Large intestine (tissue), 3 donors: ENCODE results near the gene TGIF2. TPM values are rescaled to one million over a fixed set of nuclear protein-coding genes. Genes with fewer than 3 reads are reported as not detected.

Experiments used
- DNase-seq, 2 donors: peaks; one replicate each; pipeline versions ENCODE4 v3.0.0 to v3.0.0-alpha.2; 2013
- H3K27ac ChIP-seq: one replicate; pipeline ENCODE4 v1.5.1; 2013; ENCODE audit warnings: low read length
- H3K27me3 ChIP-seq: 2 replicates; pipeline ENCODE4 v1.6.1; 2013; ENCODE audit warnings: low read length; ENCODE audit not compliant: control insufficient read depth, insufficient read depth
- H3K36me3 ChIP-seq: 2 replicates; pipeline ENCODE4 v1.6.1; 2013; ENCODE audit warnings: low read length; ENCODE audit not compliant: control insufficient read depth, insufficient read depth
- H3K4me1 ChIP-seq: one replicate; pipeline ENCODE4 v1.6.1; 2013; ENCODE audit warnings: low read length; ENCODE audit not compliant: control insufficient read depth, insufficient read depth
- H3K4me3 ChIP-seq: one replicate; pipeline ENCODE4 v1.5.1; 2013; ENCODE audit warnings: low read length
- H3K9me3 ChIP-seq: one replicate; pipeline ENCODE4 v1.6.1; 2013; ENCODE audit warnings: mild to moderate bottlenecking, low read depth, low read length, moderate library complexity; ENCODE audit not compliant: control insufficient read depth
- WGBS: methylation state at CpG from one replicate; pipeline ENCODE4 v1.1.5; 2013; ENCODE audit warnings: low lambda C conversion rate; ENCODE audit not compliant: insufficient coverage; 5-methylcytosine and 5-hydroxymethylcytosine counted together
- polyA plus RNA-seq: library from polyadenylated mRNA; unstranded; fragments of 120-200 nt; gene quantifications from one replicate; pipeline ENCODE4 v1.2.1, GENCODE V29; 2013

The TGIF2 gene
- polyA plus RNA-seq, 1 donor: 42.0 TPM

DNA sequence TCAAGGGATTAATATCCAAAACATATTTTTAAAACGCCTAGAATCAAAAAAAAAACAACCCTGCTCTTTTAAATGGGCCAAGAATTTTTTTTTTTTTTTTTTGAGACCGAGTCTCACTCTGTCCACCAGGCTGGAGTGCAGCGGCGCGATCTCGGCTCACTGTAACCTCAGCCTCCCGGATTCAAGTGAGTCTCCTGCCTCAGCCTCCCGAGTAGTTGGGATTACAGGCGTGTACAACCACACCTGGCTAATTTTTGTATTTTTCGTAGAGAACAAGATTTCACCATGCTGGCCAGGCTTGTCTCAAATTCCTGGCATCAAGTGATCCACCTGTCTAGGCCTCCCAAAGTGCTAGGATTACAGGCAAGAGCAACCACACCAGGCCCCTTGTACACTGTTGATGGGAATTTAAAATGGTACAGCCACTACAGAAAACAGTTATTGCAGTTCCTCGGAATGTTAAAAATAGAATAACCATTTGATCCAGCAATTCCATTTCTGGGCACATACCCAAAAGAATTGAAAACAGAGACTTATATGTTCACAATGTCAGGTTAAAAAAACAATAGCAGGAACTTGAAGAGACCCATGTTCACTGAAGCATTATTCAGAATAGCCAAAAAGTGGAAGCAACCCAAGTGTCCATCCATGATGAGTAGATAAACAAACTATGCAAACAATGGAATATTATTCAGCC, 35.2 kb upstream of the TGIF2 start:
- Histone ChIP-seq H3K4me1 (peaks cover 7% of the 10 kb centered on the region), H3K27ac (no peak overlapping the region), H3K4me3 (no peak overlapping the region), H3K9me3 (peaks cover 4% of the 10 kb centered on the region), H3K36me3 (no peaks in the 10 kb centered on the region), H3K27me3 (no peaks in the 10 kb centered on the region)
- no peak for DNase-seq
- WGBS: 94% methylated on average over 2 of the region's 11 CpGs

- peaks cover 4% of the 10 kb centered on the region for H3K9me3 ChIP-seq
- DNase-seq: peak in 1 of 2 donors; percentile 32
- WGBS: 92% methylated on average over 2 of the region's 41 CpGs
- H3K4me3 ChIP-seq: peak overlapping the region; percentile 98
- H3K27ac ChIP-seq: peak overlapping the region; percentile 35
- peaks cover 22% of the 10 kb centered on the region for H3K4me1 ChIP-seq
- H3K36me3 ChIP-seq: peaks cover 7% of the 10 kb centered on the region
- no peaks in the 10 kb centered on the region for H3K27me3 ChIP-seq
These were observed 32.7 kb upstream of the TGIF2 start for GRCh38 chr20:36540551-36541211.

- H3K4me1 ChIP-seq: peaks cover 22% of the 10 kb centered on the region
- no CpG with 5 or more reads among the region's 41 CpGs for WGBS
These were observed 32.1 kb upstream of the TGIF2 start, which contains the start of gene MYL9 for GRCh38 chr20:36541227-36541767. Gene MYL9 (plus strand): TSS chr20:36541519. CDS start chr20:36544885, 3,366 bp downstream.

GRCh38 chr20:36541768-36542488, 31.5 kb upstream of the TGIF2 start:
- Histone ChIP-seq H3K4me3 (peak overlapping the region; percentile 98), H3K36me3 (peaks cover 17% of the 10 kb centered on the region), H3K27ac (peak overlapping the region; percentile 95), H3K4me1 (peaks cover 22% of the 10 kb centered on the region), H3K27me3 (no peaks in the 10 kb centered on the region), H3K9me3 (peaks cover 4% of the 10 kb centered on the region)
- peak; percentile 42 to 65 for DNase-seq
- WGBS: no CpG with 5 or more reads among the region's 14 CpGs

More at GRCh38 chr20:36541227-36541767, 32.1 kb upstream of the TGIF2 start, which contains the start of gene MYL9:
- Histone ChIP-seq H3K36me3 (peaks cover 13% of the 10 kb centered on the region), H3K4me3 (peak within 1 kb of the TSS; percentile 98), H3K27ac (peak within 1 kb of the TSS; percentile 95), H3K27me3 (no peaks in the 10 kb centered on the region), H3K9me3 (peaks cover 4% of the 10 kb centered on the region)
- DNase-seq: peak; percentile 68 to 82

- Histone ChIP-seq H3K4me3 (peak overlapping the region; percentile 98), H3K9me3 (peaks cover 4% of the 10 kb centered on the region), H3K27ac (peak overlapping the region; percentile 95), H3K4me1 (peaks cover 22% of the 10 kb centered on the region), H3K27me3 (no peaks in the 10 kb centered on the region), H3K36me3 (peaks cover 23% of the 10 kb centered on the region)
- no CpG with 5 or more reads among the region's 10 CpGs for WGBS
- no peak for DNase-seq
These were observed 30.7 kb upstream of the TGIF2 start for GRCh38 chr20:36542516-36543183.

DNA sequence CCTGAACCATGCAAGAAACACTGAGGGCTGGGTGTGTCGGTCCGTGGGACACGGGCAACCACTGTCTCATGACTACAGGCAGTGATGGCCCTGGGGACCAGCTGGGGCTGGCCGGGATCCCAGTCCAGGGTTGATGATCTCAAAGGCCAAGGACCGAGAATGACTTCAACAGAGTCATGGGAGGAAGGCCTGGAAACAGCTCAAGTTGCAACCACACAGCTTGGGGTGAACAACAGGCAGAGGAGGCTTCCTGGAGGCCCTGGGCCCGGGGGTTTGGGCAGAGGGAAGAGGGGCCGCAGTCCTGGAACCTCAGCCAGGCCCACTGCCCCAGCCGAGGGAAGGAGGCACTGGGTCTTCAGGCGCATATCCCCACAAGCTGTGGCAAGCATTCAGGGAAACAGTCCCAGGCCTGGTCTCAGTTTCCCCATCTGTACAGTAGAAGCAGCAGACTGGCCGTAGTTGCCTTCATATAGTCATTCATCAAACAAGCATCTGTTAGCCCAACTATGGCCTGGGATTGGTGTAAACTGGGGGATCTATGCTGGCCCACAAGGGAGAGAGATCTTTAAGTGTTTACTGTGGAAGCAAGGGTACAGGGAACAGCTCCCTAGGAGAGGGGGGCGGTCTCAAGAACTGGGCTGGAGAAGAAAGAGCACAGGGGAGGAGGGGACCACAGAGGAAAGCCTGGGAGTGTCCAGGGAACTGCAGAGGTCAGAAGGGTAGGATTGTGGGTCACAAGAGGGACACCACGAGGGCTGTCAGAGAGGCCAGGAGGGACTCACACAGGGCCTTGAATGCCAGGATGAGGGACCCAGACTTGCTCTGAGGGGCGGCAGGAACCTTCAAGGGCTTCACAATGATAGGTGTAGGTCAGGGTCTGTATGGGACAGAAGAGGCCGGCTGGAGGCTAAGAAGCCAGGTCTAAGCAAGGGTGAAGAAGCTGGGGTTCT, 29.9 kb upstream of the TGIF2 start:
- Histone ChIP-seq H3K27me3 (no peaks in the 10 kb centered on the region), H3K36me3 (peaks cover 31% of the 10 kb centered on the region), H3K4me3 (peak overlapping the region; percentile 98), H3K27ac (peak overlapping the region; percentile 95), H3K4me1 (peaks cover 22% of the 10 kb centered on the region), H3K9me3 (peaks cover 4% of the 10 kb centered on the region)
- peak; percentile 90 to 95 for DNase-seq
- no CpG with 5 or more reads among the region's 14 CpGs for WGBS

DNA sequence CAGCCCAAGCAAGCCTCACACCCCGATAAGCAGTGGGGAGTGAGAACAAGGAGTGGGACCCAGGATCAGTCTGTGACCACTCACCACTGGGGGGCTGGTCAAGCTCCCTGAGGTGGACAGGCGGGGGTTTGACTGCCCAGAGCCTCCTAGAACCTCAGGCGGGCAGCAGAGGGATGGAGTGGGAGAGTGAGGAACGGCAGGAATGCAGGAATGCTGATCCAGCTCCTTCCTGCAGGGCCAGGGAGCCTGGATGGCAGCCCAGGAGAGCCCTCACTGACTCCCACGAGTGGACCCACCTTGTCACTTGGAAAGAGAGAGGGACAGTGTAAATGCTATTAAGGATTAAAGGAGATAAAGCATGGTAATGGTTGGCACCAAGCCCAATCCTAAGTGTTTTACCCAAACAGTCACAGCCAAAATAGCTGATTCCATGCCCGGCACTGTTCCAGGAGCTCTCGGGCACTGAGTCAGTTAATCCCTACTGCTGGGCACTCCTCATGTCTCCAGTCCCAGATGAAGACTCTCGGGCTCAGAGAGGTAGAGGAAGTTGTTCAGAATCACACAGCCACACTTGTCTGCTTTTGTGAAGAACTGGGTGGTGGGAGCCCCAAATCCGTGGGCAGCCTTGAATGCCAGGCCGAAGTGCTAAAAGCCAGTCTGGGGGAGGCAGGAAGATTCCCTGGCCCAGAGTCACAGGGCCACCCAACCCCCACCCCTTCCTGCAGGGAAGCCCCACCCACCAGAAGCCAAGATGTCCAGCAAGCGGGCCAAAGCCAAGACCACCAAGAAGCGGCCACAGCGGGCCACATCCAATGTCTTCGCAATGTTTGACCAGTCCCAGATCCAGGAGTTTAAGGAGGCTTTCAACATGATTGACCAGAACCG, 29.0 kb upstream of the TGIF2 start:
- H3K27ac ChIP-seq: peak overlapping the region; percentile 95
- no peaks in the 10 kb centered on the region for H3K27me3 ChIP-seq
- no CpG with 5 or more reads among the region's 15 CpGs for WGBS
- DNase-seq: no peak
- peaks cover 37% of the 10 kb centered on the region for H3K36me3 ChIP-seq
- H3K9me3 ChIP-seq: peaks cover 4% of the 10 kb centered on the region
- H3K4me1 ChIP-seq: peaks cover 22% of the 10 kb centered on the region
- H3K4me3 ChIP-seq: peak overlapping the region; percentile 98

- no CpG with 5 or more reads among the region's 14 CpGs for WGBS
- Histone ChIP-seq H3K9me3 (peaks cover 4% of the 10 kb centered on the region), H3K27me3 (no peaks in the 10 kb centered on the region), H3K4me3 (no peak overlapping the region), H3K27ac (no peak overlapping the region), H3K4me1 (peaks cover 22% of the 10 kb centered on the region), H3K36me3 (peaks cover 41% of the 10 kb centered on the region)
- DNase-seq: no peak
These were observed 27.2 kb upstream of the TGIF2 start for GRCh38 chr20:36546111-36546736.
